HG02610 (cell line): ENCODE data around the gene PSMD5.

Source experiments
- ATAC-seq: cut with Tn5 transposase; IDR thresholded peaks from one replicate; pipeline ENCODE4 v1.9.1; 2021; ENCODE audit warnings: mild to moderate bottlenecking, moderate library complexity; ENCODE audit not compliant: unreplicated experiment

The PSMD5 gene

GRCh38 chr9:120855827-120856670 lies 13.3 kb upstream of the PSMD5 start:
- ATAC-seq, result no peak

GRCh38 chr9:120854596-120855327 lies 12.0 kb upstream of the PSMD5 start:
- ATAC-seq, result no peak

DNA sequence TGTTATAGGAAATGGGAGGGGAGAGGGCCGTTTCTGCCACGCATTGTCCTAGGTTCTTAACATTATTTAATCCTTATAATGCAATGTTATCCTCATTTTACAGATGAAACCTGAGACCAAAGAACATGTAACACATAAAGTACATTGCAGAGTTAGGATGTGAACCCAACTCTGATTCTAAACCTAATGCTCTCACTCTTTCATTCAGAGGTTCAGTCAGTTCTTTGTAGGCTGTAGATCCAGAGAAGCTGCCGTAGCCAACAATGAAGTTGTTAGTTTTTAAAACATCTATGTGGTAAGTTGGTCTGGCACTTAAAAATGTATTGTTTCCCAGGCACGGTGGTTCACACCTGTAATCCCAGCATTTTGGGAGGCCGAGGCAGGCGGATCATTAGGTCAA lies 10.5 kb upstream of the PSMD5 start:
- ATAC-seq, result no peak

GRCh38 chr9:120852240-120853010 lies 9.7 kb upstream of the PSMD5 start:
- ATAC-seq, result no peak

DNA sequence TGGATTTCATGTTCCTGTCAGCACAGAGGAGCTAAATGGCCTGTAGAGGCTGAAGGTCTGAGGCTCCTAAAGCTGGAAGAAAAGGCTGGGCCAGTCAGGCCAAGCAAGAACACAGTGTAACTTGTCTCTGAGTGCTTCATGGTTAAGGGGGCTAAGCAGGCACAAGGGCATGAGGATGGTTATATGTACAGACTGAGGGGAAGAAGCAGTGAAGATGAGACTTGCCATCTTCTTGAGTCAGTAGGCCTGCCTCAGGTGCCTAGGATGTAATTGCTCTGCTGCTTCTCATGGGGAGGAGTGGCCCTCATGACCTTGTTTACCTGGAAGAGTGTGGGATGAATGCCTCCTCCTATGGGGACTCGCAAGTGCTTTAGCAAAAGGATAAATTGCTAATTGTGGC lies 8.7 kb upstream of the PSMD5 start:
- no peak for ATAC-seq

DNA sequence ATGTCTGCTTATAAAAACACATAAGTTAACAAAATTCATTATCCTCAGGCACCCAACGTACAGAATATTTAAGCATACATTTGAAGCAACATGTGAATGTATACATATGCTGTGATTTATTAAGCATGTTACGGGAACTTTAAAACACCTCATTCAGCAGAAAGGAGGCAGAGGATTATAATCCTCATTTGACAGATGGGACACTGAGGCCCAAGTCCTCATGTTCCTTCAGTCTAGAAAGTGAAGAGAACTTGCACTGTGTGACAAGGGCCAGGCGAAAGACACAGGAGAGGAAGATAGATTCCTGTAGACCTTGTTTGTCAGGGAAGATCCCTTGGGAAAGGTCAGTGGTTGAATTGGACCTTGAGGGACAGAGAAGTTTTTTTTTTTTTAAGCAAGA lies 7.6 kb upstream of the PSMD5 start:
- no peak for ATAC-seq

DNA sequence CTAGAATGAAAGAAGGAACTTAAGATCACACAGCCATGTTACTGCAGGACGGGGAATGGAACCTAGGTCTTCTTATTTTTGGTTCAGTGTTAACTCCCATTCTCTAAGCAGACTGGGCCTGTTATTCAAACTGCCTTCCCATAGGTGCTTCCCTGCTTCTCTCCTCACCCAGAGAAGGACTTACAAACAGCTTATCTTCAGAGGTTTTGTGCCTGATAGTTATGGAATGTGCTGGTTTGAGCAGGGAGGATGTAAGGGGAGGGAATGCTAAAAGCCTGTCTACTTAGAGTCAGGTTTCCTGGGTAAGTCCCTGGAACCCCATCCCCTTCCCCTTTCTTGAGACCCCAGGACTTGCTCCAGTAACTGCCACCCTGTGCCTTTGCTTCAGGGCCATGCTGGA lies 4.2 kb upstream of the PSMD5 start:
- no peak for ATAC-seq

DNA sequence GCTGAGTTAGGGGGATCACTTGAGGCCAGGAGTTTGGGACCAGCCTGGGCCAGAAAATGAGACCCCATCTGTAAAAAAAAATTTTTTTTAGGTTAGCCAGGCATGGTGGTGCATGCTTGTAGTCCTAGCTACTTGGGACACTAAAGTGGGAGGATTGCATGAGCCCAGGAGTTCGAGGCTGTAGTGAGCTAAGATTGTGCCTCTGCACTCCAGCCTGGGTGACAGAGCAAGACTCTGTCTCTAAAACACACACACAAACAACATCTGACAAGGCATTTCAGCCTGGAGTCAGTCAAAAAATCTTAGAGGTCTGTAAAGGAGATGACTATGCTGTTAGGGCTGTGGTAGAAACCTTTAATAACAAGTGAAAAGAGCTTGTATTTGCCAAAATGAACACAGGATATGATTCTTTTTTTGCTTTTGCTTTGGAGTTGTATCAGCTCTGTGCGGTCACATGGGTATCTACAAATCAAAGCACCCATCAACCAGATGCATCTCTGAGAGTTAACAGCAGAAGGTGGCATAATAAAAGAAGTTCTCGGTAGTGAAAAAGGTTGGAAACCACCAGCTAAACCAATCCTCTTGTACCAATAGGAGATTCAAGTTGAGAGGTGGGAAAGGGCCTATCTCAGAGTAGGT lies 3.6 kb upstream of the PSMD5 start:
- ATAC-seq, result no peak

- ATAC-seq, result no peak
These were observed 2.5 kb upstream of the PSMD5 start for GRCh38 chr9:120845255-120845654.

DNA sequence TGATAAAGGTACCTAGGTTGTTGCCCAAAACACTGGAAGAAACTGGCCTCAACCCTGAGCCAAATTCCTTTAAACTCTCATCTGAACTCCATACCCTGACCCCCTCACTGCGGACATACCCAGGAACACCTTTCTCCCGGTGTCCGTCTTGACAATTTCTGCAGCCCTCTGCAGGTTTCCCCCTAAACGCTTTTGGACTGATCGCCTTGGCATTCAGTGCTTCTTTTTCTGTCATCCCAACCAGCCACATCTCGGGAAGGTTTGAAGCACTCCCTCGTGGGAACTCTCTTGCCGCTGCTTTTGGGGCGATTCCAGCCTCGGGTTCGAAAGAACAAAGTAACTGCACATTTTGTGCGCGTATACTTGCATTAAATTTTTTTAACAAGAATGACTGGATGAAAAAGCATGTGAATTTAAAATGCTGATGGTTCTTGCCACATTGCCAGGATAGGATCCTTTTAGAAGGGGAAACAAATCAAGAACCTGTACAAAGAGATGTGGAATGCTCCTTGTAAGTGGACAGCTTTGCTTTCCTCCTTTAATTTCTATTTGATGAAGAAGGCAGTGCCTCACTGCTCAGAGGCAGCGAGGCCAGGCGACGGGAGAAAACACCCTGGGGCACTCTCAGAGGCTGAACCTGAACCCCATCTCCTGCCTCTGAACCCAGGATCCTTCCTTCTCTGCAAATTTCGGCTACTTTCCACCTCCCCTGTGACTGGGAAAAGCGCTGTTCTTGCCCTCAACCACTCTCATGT lies 615 bp downstream of the PSMD5 start:
- no peak for ATAC-seq

- no peak for ATAC-seq
These were observed 3.6 kb downstream of the PSMD5 start for GRCh38 chr9:120839146-120839545.

- no peak for ATAC-seq
These were observed 4.8 kb downstream of the PSMD5 start for GRCh38 chr9:120837921-120838320.

DNA sequence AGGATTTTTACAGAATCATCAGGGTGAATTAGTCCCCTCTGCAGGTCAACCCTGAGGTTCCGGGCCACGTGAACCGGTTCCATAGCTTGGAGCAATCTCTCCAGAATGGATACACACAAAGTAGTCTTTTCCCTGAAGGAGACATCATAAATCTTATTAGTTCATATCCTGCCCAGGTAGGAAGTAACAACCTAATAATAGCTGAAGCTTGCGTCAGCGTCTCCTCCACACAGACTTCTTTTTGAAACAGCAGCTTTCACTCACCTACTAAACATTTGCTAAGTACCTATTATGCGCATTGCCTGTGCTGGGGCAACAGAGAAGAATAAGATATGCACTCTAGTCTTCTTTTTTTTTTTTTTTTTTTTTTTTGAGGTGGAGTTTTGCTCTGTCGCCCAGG lies 9.4 kb downstream of the PSMD5 start:
- ATAC-seq, result no peak

- no peak for ATAC-seq
These were observed 9.9 kb downstream of the PSMD5 start for GRCh38 chr9:120832807-120833206.

DNA sequence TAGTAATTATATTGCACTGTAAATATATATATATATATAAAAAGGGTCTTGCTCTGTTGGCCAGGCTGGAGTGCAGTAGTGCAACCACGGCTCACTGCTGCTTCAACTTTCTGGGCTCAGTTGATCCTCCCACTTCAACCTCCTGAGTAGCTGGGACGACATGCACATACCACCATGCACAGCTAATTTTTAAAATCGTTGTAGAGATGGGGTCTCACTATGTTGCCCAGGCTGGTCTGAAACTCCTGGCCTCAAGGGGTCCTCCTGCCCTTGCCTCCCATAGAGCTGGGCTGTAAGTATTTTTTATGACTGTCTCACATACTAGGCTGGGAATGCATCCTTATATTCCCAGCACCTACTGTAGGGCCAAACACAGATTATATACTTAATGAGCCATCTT lies 11.9 kb downstream of the PSMD5 start:
- ATAC-seq, result no peak

DNA sequence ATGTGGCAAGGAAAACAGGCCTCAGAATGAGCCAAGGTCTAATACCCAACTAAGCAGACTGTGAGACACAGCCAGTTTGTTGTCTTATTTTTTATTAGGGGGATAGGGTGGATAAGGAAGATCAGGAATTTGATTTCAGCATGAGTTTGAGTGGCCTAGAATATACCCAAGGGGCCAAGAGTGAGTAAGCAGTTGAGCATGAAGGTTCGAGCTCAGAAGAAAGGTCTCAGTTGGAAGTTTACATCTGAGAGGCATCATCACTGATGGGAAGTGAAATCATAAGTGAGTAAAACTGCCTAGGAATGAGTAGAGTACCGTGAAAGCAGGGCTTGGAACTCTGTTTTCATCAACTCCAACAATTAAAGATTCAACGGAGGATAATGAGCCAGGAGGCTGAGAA lies 12.6 kb downstream of the PSMD5 start:
- ATAC-seq, result no peak

- ATAC-seq, result no peak
These were observed 13.1 kb downstream of the PSMD5 start for GRCh38 chr9:120829650-120830049.

GRCh38 chr9:120820095-120820494 lies 22.6 kb downstream of the PSMD5 start:
- no peak for ATAC-seq

- no peak for ATAC-seq
These were observed 24.1 kb downstream of the PSMD5 start for GRCh38 chr9:120818595-120818994.

- no peak for ATAC-seq
These were observed 27.6 kb downstream of the PSMD5 start for GRCh38 chr9:120815075-120815474.
